PC-9 (cell line): Measurements from ENCODE around the gene TES. TPM values are rescaled to one million over a fixed set of nuclear protein-coding genes. Genes with fewer than 3 reads are reported as not detected.

Source experiments
- BruUV-seq: library from RNA; stranded (reverse); fragments of 400-500 nt; replicated peaks from 2 replicates; lab custom pipeline; 2021; lab: Mats Ljungman, UMichigan
- CTCF ChIA-PET: fragments of 300-600 bp; sonication (Branson Sonifier 250); formaldehyde crosslinking; loops from one replicate; lab custom pipeline; 2022; ENCODE audit warnings: antibody characterized with exemption; lab: Charles Lee
- POLR2A ChIA-PET: fragments of 300-600 bp; sonication (Branson Sonifier 250); formaldehyde crosslinking; loops from one replicate; lab custom pipeline; 2022; ENCODE audit warnings: antibody characterized with exemption; ENCODE audit not compliant: unreplicated experiment; lab: Charles Lee
- DNase-seq, 2 experiments: peaks; one replicate each; pipeline versions ENCODE4 v3.0.0 to v3.0.0-alpha.2; 2015 to 2022; ENCODE audit warnings: mixed read lengths in 1 of 2
- H2AFZ ChIP-seq: fragments of 200-600 bp; sonication (generic); 2 replicates; pipeline ENCODE4 v1.8.1; 2017; ENCODE audit warnings: antibody characterized with exemption
- H3F3A ChIP-seq: fragments of 200-600 bp; sonication (generic); 2 replicates; pipeline ENCODE4 v1.8.1; 2017; ENCODE audit warnings: antibody characterized with exemption, mild to moderate bottlenecking, low read depth; ENCODE audit not compliant: insufficient read depth
- H3K27ac ChIP-seq: fragments of 200-600 bp; sonication (generic); 2 replicates; pipeline ENCODE4 v1.6.1; 2016; ENCODE audit warnings: mixed run types
- H3K27me3 ChIP-seq: fragments of 200-600 bp; sonication (generic); 2 replicates; pipeline ENCODE4 v1.6.1; 2016; ENCODE audit warnings: low read depth, mixed run types; ENCODE audit not compliant: insufficient read depth
- H3K36me3 ChIP-seq: fragments of 200-600 bp; sonication (generic); 2 replicates; pipeline ENCODE4 v1.6.1; 2016; ENCODE audit warnings: low read depth, mixed run types
- H3K4me1 ChIP-seq: fragments of 200-600 bp; sonication (generic); replicated peaks from 2 replicates; pipeline ENCODE4 v1.6.1; 2016; ENCODE audit warnings: mixed run types; ENCODE audit not compliant: insufficient read depth
- H3K4me2 ChIP-seq: fragments of 200-600 bp; sonication (generic); 2 replicates; pipeline ENCODE4 v1.6.1; 2017; ENCODE audit warnings: mixed run types
- H3K4me3 ChIP-seq: fragments of 200-600 bp; sonication (generic); 2 replicates; pipeline ENCODE4 v1.6.1; 2016; ENCODE audit warnings: mixed run types
- H3K79me2 ChIP-seq: fragments of 200-600 bp; sonication (generic); 2 replicates; pipeline ENCODE4 v1.6.1; 2017; ENCODE audit warnings: low read depth, mixed run types
- H3K9me2 ChIP-seq: fragments of 200-600 bp; sonication (generic); 2 replicates; pipeline ENCODE4 v1.8.1; 2017; ENCODE audit warnings: mild to moderate bottlenecking; ENCODE audit not compliant: insufficient read depth
- H3K9me3 ChIP-seq: fragments of 200-600 bp; sonication (generic); 2 replicates; pipeline ENCODE4 v1.8.1; 2016; ENCODE audit warnings: low read depth; ENCODE audit not compliant: insufficient read depth
- H4K20me1 ChIP-seq: fragments of 200-600 bp; sonication (generic); 2 replicates; pipeline ENCODE4 v1.8.1; 2017; ENCODE audit not compliant: insufficient read depth
- EZH2 ChIP-seq: fragments of 200-600 bp; sonication (generic); IDR thresholded peaks from 2 replicates; pipeline ENCODE4 v1.8.0; 2017; ENCODE audit warnings: antibody characterized with exemption, low read depth
- intact Hi-C: fragments of 100-400 bp; cut with micrococcal nuclease; formaldehyde crosslinking; loops from one replicate; pipeline ENCODE4 v1.10.0; 2022; ENCODE audit not compliant: unreplicated experiment
- total RNA-seq: library from RNA; stranded (reverse); gene quantifications from 2 replicates; pipeline ENCODE4 v1.2.3, GENCODE V29; 2021
- TF ChIP-seq, protein P1 (sequence below): fragments of 200-600 bp; sonication (generic); conservative IDR thresholded peaks from 2 replicates; pipeline ENCODE4 v1.6.1; 2017; ENCODE audit warnings: mixed run types, antibody characterized with exemption, mild to moderate bottlenecking, moderate library complexity

Gene TES
- total RNA-seq, 1 experiment from 2014 or later: 210 TPM

GRCh38 chr7:116252249-116252648, 41.9 kb downstream of the TES start:
- no peak overlapping the region for H2AFZ ChIP-seq
- no peaks in the 10 kb centered on the region for H3K4me1 ChIP-seq
- no peak for DNase-seq
- no peaks in the 10 kb centered on the region for H3K9me3 ChIP-seq
- H4K20me1 ChIP-seq: peaks cover 6% of the 10 kb centered on the region
- no TSS peak for BruUV-seq
- H3F3A ChIP-seq: peaks cover 23% of the 10 kb centered on the region; the same call in 1 of the 2 replicates
- H3K79me2 ChIP-seq: peaks cover 14% of the 10 kb centered on the region
- ChIA-PET POLR2A (interaction anchor here (0.7 kb wide), 1 partner anchor 19 kb away, joined by 8 read pairs; no protein-coding TSS in a partner anchor), CTCF (no interaction called here)
- H3K4me3 ChIP-seq: no peak overlapping the region
- H3K27ac ChIP-seq: no peak overlapping the region
- intact Hi-C loops: no loop called here
- TF ChIP-seq EZH2: no peak
- TF ChIP-seq, protein P1, sequence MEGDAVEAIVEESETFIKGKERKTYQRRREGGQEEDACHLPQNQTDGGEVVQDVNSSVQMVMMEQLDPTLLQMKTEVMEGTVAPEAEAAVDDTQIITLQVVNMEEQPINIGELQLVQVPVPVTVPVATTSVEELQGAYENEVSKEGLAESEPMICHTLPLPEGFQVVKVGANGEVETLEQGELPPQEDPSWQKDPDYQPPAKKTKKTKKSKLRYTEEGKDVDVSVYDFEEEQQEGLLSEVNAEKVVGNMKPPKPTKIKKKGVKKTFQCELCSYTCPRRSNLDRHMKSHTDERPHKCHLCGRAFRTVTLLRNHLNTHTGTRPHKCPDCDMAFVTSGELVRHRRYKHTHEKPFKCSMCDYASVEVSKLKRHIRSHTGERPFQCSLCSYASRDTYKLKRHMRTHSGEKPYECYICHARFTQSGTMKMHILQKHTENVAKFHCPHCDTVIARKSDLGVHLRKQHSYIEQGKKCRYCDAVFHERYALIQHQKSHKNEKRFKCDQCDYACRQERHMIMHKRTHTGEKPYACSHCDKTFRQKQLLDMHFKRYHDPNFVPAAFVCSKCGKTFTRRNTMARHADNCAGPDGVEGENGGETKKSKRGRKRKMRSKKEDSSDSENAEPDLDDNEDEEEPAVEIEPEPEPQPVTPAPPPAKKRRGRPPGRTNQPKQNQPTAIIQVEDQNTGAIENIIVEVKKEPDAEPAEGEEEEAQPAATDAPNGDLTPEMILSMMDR: no peak
- peaks cover 63% of the 10 kb centered on the region for H3K36me3 ChIP-seq
- H3K4me2 ChIP-seq: no peak overlapping the region
- no peaks in the 10 kb centered on the region for H3K9me2 ChIP-seq
- no peaks in the 10 kb centered on the region for H3K27me3 ChIP-seq

DNA sequence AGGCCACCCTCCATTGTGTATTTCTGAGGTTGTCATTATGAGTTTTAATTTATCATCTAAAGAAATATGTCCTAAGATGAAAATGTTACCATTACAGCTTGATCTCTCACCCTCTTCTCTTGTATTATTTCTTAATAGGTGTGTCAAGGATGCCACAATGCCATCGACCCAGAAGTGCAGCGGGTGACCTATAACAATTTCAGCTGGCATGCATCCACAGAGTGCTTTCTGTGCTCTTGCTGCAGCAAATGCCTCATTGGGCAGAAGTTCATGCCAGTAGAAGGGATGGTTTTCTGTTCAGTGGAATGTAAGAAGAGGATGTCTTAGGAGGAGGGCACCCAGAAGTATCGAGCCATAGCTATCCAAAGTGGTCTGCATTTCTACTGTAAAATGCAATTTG, 46.8 kb downstream of the TES start:
- Histone ChIP-seq H3K36me3 (peaks cover 39% of the 10 kb centered on the region), H3K9me2 (no peaks in the 10 kb centered on the region), H4K20me1 (no peaks in the 10 kb centered on the region), H3K4me1 (peaks cover 18% of the 10 kb centered on the region), H3K27me3 (no peaks in the 10 kb centered on the region), H3K27ac (no peak overlapping the region), H3F3A (peaks cover 42% of the 10 kb centered on the region; the same call in 1 of the 2 replicates), H2AFZ (no peak overlapping the region), H3K79me2 (no peaks in the 10 kb centered on the region), H3K9me3 (0 out of 2 replicates have a peak, but pooled peaks cover 3% of the 10 kb centered on the region), H3K4me3 (no peak overlapping the region), H3K4me2 (no peak overlapping the region)
- TF ChIP-seq, protein P1: no peak
- no peak for TF ChIP-seq EZH2
- peak in 1 of 2 experiments; percentile 38 for DNase-seq
- ChIA-PET CTCF (no interaction called here), POLR2A (interaction anchor here (0.5 to 0.7 kb wide), 4 partner anchors 31 to 690 kb away, joined by 4 to 25 read pairs (median 12); no protein-coding TSS in a partner anchor)
- no TSS peak for BruUV-seq
- intact Hi-C loops: no loop called here

GRCh38 chr7:116258734-116259133, 48.4 kb downstream of the TES start:
- H3F3A ChIP-seq: peaks cover 42% of the 10 kb centered on the region; the same call in 1 of the 2 replicates
- no peaks in the 10 kb centered on the region for H3K9me2 ChIP-seq
- H3K4me3 ChIP-seq: no peak overlapping the region
- H3K79me2 ChIP-seq: no peaks in the 10 kb centered on the region
- intact Hi-C loops: loop anchor here (1.0 kb wide), 11 partner anchors 78 to 551 kb away; partner anchors contain the start of genes CAV2 and MET
- no TSS peak for BruUV-seq
- no peak overlapping the region for H2AFZ ChIP-seq
- no peaks in the 10 kb centered on the region for H3K27me3 ChIP-seq
- peak; percentile 52 to 58 for DNase-seq
- POLR2A ChIA-PET: interaction anchor here (0.5 to 0.7 kb wide), 6 partner anchors 184 to 1173 kb away, joined by 3 to 4 read pairs (median 4); no protein-coding TSS in a partner anchor
- H3K36me3 ChIP-seq: peaks cover 25% of the 10 kb centered on the region
- H3K9me3 ChIP-seq: 0 out of 2 replicates have a peak, but pooled peaks cover 3% of the 10 kb centered on the region
- peak overlapping the region; percentile 30; the same call in 1 of the 2 replicates for H3K27ac ChIP-seq
- no peaks in the 10 kb centered on the region for H4K20me1 ChIP-seq
- TF ChIP-seq EZH2: no peak
- TF ChIP-seq, protein P1: peak; percentile 93
- H3K4me2 ChIP-seq: no peak overlapping the region
- CTCF ChIA-PET: interaction anchor here (0.6 to 2.4 kb wide), 8 partner anchors 41 to 333 kb away, joined by 3 to 27 read pairs (median 3); no protein-coding TSS in a partner anchor
- H3K4me1 ChIP-seq: peaks cover 18% of the 10 kb centered on the region
